GM10847 (cell line): Measurements from ENCODE around the gene NPDC1.

Experiments used
- POLR2A ChIP-seq: IDR thresholded peaks from 2 replicates; pipeline ENCODE4 v1.6.1; 2011; ENCODE audit not compliant: insufficient read length; ENCODE audit errors: extremely low read depth

Gene NPDC1

DNA sequence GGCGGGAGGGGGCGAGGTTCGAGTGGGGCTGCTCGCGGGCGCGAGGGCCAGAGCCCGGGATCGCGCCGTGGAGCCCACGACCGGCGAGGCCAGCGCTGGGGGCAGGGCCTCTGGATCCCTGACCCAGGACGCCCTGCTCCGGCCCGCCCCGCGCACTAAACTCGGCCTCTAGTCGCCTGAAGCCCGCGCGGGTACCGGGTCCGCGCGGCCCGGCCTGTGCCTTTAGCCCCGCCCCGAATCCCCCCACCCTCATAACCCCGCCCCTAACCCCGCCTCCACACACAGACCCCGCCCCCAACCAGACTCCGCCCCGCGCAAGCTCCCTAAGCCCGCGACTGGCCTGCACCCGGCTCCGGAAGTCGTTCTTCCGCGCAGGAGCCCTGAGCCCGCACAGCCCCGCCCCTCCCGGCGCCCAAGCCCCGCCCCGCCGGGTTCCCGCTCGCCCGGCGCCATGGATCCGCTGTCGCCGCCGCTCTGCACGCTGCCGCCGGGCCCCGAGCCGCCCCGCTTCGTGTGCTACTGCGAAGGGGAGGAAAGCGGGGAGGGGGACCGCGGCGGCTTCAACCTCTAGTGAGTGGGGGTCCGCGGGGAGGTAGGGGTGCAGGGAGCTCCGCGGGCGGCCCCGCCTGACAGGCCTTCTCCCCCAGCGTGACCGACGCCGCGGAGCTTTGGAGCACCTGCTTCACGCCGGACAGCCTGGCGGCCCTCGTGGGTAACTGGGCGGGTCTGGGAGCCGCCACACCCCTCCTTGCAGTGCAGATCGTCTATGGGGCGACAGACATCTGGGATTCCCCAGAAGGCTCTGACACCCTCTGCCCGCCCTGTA is 53.8 kb downstream of the NPDC1 start, which contains the start of gene PAXX:
TSS of gene PAXX (plus strand) at position 430 of the 826 bp plus-strand sequence. CDS start at position 452, 22 bp downstream.
- peak; percentile 53 for TF ChIP-seq POLR2A

DNA sequence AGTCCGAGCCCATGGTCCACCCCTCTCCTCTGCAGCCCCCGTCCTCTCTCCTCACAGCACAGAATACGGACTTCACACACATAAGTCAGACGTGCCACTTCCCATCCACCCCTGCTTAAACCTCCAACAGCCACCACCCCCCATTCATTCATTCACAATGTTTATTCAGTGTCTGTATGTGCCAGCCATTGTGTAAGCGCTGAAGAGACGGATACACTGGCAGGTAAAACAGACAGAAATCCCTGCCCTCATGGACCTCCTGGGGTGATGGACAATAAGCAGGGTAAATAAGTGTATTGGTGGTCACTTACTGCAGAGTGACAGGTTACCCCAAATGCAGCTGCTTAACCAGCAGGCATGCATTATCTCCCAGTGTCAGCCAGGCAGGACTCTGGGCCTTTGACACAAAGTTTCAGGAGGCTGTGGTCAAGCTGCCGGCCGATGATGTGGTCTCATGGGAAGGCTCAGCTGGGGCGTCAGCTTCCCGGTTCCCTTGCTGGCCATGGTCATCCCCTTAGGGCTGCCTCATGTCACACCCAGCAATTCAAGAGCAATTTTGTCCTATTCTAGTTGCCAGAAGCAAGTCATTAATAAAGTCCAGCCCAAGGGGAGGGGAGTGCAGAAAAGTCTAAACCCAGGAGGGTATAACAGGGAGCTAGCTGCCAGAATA is 55.6 kb downstream of the NPDC1 start:
- TF ChIP-seq POLR2A: no peak
